GM12874 (cell line): ENCODE measurements around the gene BLOC1S6.

Experiments
- CTCF ChIP-seq: IDR thresholded peaks from 2 replicates; pipeline ENCODE4 v1.5.1; 2011; ENCODE audit warnings: low read depth, mild to moderate bottlenecking, control low read depth, low read length, moderate library complexity; ENCODE audit not compliant: insufficient read depth

BLOC1S6 gene

GRCh38 chr15:45587095-45587862, at the start of gene BLOC1S6:
BLOC1S6 (plus strand) TSS chr15:45587379; CDS start chr15:45587444, 65 bp downstream.
- no peak for TF ChIP-seq CTCF

GRCh38 chr15:45539680-45540079, 47.5 kb upstream of the BLOC1S6 start:
- no peak for TF ChIP-seq CTCF

GRCh38 chr15:45540531-45540930, 46.6 kb upstream of the BLOC1S6 start:
- TF ChIP-seq CTCF: no peak

GRCh38 chr15:45543051-45543450, 44.1 kb upstream of the BLOC1S6 start:
- TF ChIP-seq CTCF: no peak

- TF ChIP-seq CTCF: no peak
These were observed 42.7 kb upstream of the BLOC1S6 start for GRCh38 chr15:45544266-45545023.

- no peak for TF ChIP-seq CTCF
These were observed 40.4 kb upstream of the BLOC1S6 start for GRCh38 chr15:45546789-45547188.

- no peak for TF ChIP-seq CTCF
These were observed 38.2 kb upstream of the BLOC1S6 start for GRCh38 chr15:45548753-45549520.
